ENCODE measurements around the gene CAMK1G. TPM values are rescaled to one million over a fixed set of nuclear protein-coding genes. Genes with fewer than 3 reads are reported as not detected.

Gene CAMK1G
- total RNA-seq, 1 experiment from 2014 or later, result 21.2 TPM

DNA sequence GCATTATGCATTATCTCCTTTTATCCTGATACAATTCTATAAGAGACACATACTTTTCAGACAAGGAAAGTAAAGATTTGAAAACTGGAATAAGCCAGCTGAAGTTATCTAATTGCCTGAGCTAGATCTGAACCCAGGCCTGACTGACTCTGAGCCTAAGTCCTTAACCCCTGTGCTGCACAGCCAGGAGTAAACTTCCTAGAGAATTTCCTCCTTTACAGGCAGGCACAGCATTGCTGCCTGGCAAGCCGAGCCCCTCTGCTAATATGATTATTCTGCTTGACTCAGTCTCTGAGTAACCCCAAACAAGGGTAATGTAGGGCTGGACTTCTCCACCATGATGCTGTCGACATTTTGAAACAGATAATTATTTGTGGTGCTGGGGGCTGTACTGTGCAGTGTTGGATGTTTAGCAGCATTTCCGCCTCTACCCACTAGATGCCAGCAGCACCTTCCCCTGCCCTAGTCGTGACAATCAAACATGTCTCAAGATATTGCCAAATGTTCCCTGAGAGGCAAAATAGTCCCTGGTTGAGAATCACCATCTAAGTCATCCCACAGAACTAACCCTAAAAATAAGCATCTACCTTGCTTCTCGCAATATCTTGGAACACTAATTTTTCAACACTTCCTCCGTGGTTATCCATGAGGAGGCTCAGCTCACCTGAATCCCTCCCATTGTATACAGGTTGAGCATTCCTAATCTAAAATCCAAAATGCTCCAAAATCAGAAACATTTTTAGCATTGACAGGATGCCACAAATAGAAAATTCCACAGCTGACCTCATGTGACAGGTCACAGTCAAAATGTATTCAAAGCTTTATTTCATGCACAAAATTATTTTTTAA, 18.5 kb downstream of the CAMK1G start:
- peak; percentile 84 for DNase-seq (ENCODE audit: low spot score)
- Histone ChIP-seq H3K4me3 (ENCODE audit: low read depth, low read length, poor library complexity, severe bottlenecking) (no peak overlapping the region), H3K9me3 (ENCODE audit: low read depth, low read length, poor library complexity, severe bottlenecking) (no peaks in the 10 kb centered on the region), H3K4me1 (ENCODE audit: insufficient read depth, low read length, poor library complexity, severe bottlenecking) (peaks cover 41% of the 10 kb centered on the region), H3K36me3 (ENCODE audit: insufficient read depth, low read length, poor library complexity, severe bottlenecking) (peaks cover 72% of the 10 kb centered on the region), H3K27ac (ENCODE audit: low read depth, low read length, poor library complexity, severe bottlenecking) (no peak overlapping the region), H3K27me3 (replicated peaks; ENCODE audit: insufficient read depth, low read depth, low read length, poor library complexity) (no peaks in the 10 kb centered on the region)
- intact Hi-C loops (cut with micrococcal nuclease; ENCODE audit: unreplicated experiment), result no loop called here
- ChIA-PET POLR2A (ENCODE audit: low non-redundant PET) (no interaction called here), CTCF (no interaction called here)
- no TSS peak for BruUV-seq (replicated peaks)
- TF ChIP-seq, protein P1, sequence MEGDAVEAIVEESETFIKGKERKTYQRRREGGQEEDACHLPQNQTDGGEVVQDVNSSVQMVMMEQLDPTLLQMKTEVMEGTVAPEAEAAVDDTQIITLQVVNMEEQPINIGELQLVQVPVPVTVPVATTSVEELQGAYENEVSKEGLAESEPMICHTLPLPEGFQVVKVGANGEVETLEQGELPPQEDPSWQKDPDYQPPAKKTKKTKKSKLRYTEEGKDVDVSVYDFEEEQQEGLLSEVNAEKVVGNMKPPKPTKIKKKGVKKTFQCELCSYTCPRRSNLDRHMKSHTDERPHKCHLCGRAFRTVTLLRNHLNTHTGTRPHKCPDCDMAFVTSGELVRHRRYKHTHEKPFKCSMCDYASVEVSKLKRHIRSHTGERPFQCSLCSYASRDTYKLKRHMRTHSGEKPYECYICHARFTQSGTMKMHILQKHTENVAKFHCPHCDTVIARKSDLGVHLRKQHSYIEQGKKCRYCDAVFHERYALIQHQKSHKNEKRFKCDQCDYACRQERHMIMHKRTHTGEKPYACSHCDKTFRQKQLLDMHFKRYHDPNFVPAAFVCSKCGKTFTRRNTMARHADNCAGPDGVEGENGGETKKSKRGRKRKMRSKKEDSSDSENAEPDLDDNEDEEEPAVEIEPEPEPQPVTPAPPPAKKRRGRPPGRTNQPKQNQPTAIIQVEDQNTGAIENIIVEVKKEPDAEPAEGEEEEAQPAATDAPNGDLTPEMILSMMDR (conservative IDR thresholded peaks at IDR 0.05; ENCODE audit: low read depth, low read length), result peak; percentile 82
- no peak for TF ChIP-seq EZH2 (IDR thresholded peaks at IDR 0.05; ENCODE audit: borderline replicate concordance, low read depth, low read length, poor library complexity, severe bottlenecking)

DNA sequence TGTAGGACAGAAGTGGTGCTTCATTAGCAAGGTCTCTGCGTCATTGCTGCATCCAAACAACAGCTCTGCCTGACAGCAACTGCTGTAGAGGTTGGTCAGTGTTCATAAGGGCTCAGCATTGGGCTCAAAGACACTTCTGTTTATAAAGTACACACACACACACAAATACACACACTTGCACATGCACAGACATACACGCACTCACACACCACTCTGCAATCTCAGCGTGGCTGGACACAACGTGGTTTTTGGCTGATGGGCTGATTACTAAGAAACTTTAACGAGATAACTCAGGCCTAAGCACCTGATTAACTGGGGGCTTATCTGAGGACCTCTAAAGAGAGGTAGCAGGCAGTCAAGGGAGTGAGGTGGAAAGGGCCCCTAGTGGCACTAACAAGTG, 20.4 kb downstream of the CAMK1G start:
- no peaks in the 10 kb centered on the region for H3K27me3 ChIP-seq (replicated peaks; ENCODE audit: insufficient read depth, low read depth, low read length, poor library complexity)
- H3K36me3 ChIP-seq (ENCODE audit: insufficient read depth, low read length, poor library complexity, severe bottlenecking), result peaks cover 75% of the 10 kb centered on the region
- H3K9me3 ChIP-seq (ENCODE audit: low read depth, low read length, poor library complexity, severe bottlenecking), result no peaks in the 10 kb centered on the region
- TF ChIP-seq, protein P1 (conservative IDR thresholded peaks at IDR 0.05; ENCODE audit: low read depth, low read length), result no peak
- peaks cover 29% of the 10 kb centered on the region for H3K4me1 ChIP-seq (ENCODE audit: insufficient read depth, low read length, poor library complexity, severe bottlenecking)
- no TSS peak for BruUV-seq (replicated peaks)
- DNase-seq (ENCODE audit: low spot score), result no peak
- no peak overlapping the region for H3K27ac ChIP-seq (ENCODE audit: low read depth, low read length, poor library complexity, severe bottlenecking)
- H3K4me3 ChIP-seq (ENCODE audit: low read depth, low read length, poor library complexity, severe bottlenecking), result no peak overlapping the region
- POLR2A ChIA-PET (ENCODE audit: low non-redundant PET), result no interaction called here
- intact Hi-C loops (cut with micrococcal nuclease; ENCODE audit: unreplicated experiment), result no loop called here
- CTCF ChIA-PET, result no interaction called here

DNA sequence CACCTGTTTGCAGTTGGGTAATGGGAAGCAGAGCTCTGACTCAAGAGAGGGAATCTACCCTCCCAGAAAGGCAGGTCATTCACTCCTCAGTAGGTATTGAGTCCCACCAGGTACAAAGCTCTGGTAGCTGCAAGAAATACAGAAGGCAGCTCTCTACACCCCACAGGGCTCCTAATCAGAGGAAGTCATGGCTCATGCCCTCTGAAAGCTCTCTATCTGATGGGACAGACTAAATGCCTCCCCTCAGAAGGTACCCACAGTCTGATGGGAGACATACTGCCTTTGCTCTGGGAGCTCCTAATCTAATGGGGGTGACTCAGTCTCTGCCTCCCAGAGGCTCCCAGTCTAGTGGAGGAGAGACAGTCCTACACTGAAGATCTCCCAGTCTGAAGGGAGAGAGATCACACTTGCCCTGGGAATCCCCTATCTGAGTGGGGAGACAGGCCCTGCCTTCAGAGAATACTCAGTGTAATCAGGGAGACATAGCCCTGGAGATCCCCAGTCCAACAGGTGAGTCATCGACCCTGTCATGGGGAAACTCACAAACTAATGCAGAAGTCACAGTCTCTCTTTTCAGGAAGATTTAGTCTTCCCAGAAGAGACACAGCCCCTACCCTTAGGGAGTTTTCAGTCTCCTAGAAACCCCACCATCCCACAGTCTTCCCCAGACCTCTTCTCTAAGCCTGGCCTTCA, 23.7 kb downstream of the CAMK1G start:
- Histone ChIP-seq H3K27me3 (replicated peaks; ENCODE audit: insufficient read depth, low read depth, low read length, poor library complexity) (no peaks in the 10 kb centered on the region), H3K4me3 (ENCODE audit: low read depth, low read length, poor library complexity, severe bottlenecking) (no peak overlapping the region), H3K9me3 (ENCODE audit: low read depth, low read length, poor library complexity, severe bottlenecking) (no peaks in the 10 kb centered on the region), H3K4me1 (ENCODE audit: insufficient read depth, low read length, poor library complexity, severe bottlenecking) (peaks cover 15% of the 10 kb centered on the region), H3K36me3 (ENCODE audit: insufficient read depth, low read length, poor library complexity, severe bottlenecking) (peaks cover 75% of the 10 kb centered on the region), H3K27ac (ENCODE audit: low read depth, low read length, poor library complexity, severe bottlenecking) (no peak overlapping the region)
- ChIA-PET POLR2A (ENCODE audit: low non-redundant PET) (no interaction called here), CTCF (no interaction called here)
- no TSS peak for BruUV-seq (replicated peaks)
- TF ChIP-seq, protein P1 (conservative IDR thresholded peaks at IDR 0.05; ENCODE audit: low read depth, low read length), result no peak
- TF ChIP-seq EZH2 (IDR thresholded peaks at IDR 0.05; ENCODE audit: borderline replicate concordance, low read depth, low read length, poor library complexity, severe bottlenecking), result no peak
- DNase-seq (ENCODE audit: low spot score), result no peak
- intact Hi-C loops (cut with micrococcal nuclease; ENCODE audit: unreplicated experiment), result no loop called here

Data from A673 (cell line).